ENCODE data around the gene MPND.
A peak's percentile ranks its signal among the peaks of the same experiment; 100 is the strongest.

MPND gene

GRCh38 chr19:4365791-4366665 lies 22.7 kb downstream of the MPND start:
- no peak overlapping the region for H3K9ac ChIP-seq (ENCODE audit: low read depth in 1 of 2, low read length in 2 of 2)
- H3K4me1 ChIP-seq (ENCODE audit: control insufficient read depth in 2 of 2, insufficient read depth in 2 of 2, low read length in 2 of 2): peaks cover 22 to 32% of the 10 kb centered on the region in 2 donors

GRCh38 chr19:4366666-4367335 lies 23.4 kb downstream of the MPND start:
- Histone ChIP-seq H3K4me3 (ENCODE audit: low read length in 2 of 2) (no peak overlapping the region), H3K36me3 (ENCODE audit: control insufficient read depth in 2 of 2, insufficient read depth in 2 of 2, low read length in 2 of 2) (peaks cover 25 to 28% of the 10 kb centered on the region in 2 donors), H3K27ac (ENCODE audit: low read depth in 2 of 2, low read length in 2 of 2) (no peak overlapping the region)

More at GRCh38 chr19:4365791-4366665, 22.7 kb downstream of the MPND start:
- no peaks in the 10 kb centered on the region for H3K9me3 ChIP-seq (ENCODE audit: control insufficient read depth in 2 of 2, low read length in 2 of 2)
- no peak overlapping the region for H3K27ac ChIP-seq (ENCODE audit: low read depth in 2 of 2, low read length in 2 of 2)
- H3K36me3 ChIP-seq (ENCODE audit: control insufficient read depth in 2 of 2, insufficient read depth in 2 of 2, low read length in 2 of 2): peaks cover 27 to 29% of the 10 kb centered on the region in 2 donors
- H3K4me3 ChIP-seq (ENCODE audit: low read length in 2 of 2): no peak overlapping the region
- H3K27me3 ChIP-seq (ENCODE audit: control insufficient read depth in 2 of 2, insufficient read depth in 2 of 2, low read length in 2 of 2): no peaks in the 10 kb centered on the region

GRCh38 chr19:4367336-4367723 lies 24.0 kb downstream of the MPND start:
- no peaks in the 10 kb centered on the region for H3K9me3 ChIP-seq (ENCODE audit: control insufficient read depth in 2 of 2, low read length in 2 of 2)
- H3K4me3 ChIP-seq (ENCODE audit: low read length in 2 of 2): no peak overlapping the region
- H3K36me3 ChIP-seq (ENCODE audit: control insufficient read depth in 2 of 2, insufficient read depth in 2 of 2, low read length in 2 of 2): peaks cover 21 to 22% of the 10 kb centered on the region in 2 donors
- H3K27me3 ChIP-seq (ENCODE audit: control insufficient read depth in 2 of 2, insufficient read depth in 2 of 2, low read length in 2 of 2): no peaks in the 10 kb centered on the region
- peaks cover 23 to 34% of the 10 kb centered on the region in 2 donors for H3K4me1 ChIP-seq (ENCODE audit: control insufficient read depth in 2 of 2, insufficient read depth in 2 of 2, low read length in 2 of 2)
- H3K27ac ChIP-seq (ENCODE audit: low read depth in 2 of 2, low read length in 2 of 2): no peak overlapping the region
- H3K9ac ChIP-seq (ENCODE audit: low read depth in 1 of 2, low read length in 2 of 2): no peak overlapping the region

More at GRCh38 chr19:4366666-4367335, 23.4 kb downstream of the MPND start:
- Histone ChIP-seq H3K9ac (ENCODE audit: low read depth in 1 of 2, low read length in 2 of 2) (no peak overlapping the region), H3K9me3 (ENCODE audit: control insufficient read depth in 2 of 2, low read length in 2 of 2) (no peaks in the 10 kb centered on the region), H3K27me3 (ENCODE audit: control insufficient read depth in 2 of 2, insufficient read depth in 2 of 2, low read length in 2 of 2) (no peaks in the 10 kb centered on the region), H3K4me1 (ENCODE audit: control insufficient read depth in 2 of 2, insufficient read depth in 2 of 2, low read length in 2 of 2) (peaks cover 23 to 34% of the 10 kb centered on the region in 2 donors)

- Histone ChIP-seq H3K4me1 (ENCODE audit: control insufficient read depth in 2 of 2, insufficient read depth in 2 of 2, low read length in 2 of 2) (peaks cover 23 to 37% of the 10 kb centered on the region in 2 donors), H3K27me3 (ENCODE audit: control insufficient read depth in 2 of 2, insufficient read depth in 2 of 2, low read length in 2 of 2) (no peaks in the 10 kb centered on the region), H3K27ac (ENCODE audit: low read depth in 2 of 2, low read length in 2 of 2) (peak overlapping the region in 1 of 2 donors; percentile 28), H3K9me3 (ENCODE audit: control insufficient read depth in 2 of 2, low read length in 2 of 2) (no peaks in the 10 kb centered on the region), H3K9ac (ENCODE audit: low read depth in 1 of 2, low read length in 2 of 2) (no peak overlapping the region), H3K36me3 (ENCODE audit: control insufficient read depth in 2 of 2, insufficient read depth in 2 of 2, low read length in 2 of 2) (peaks cover 18 to 19% of the 10 kb centered on the region in 2 donors), H3K4me3 (ENCODE audit: low read length in 2 of 2) (no peak overlapping the region)
Measured at GRCh38 chr19:4367781-4368127, 24.4 kb downstream of the MPND start.

- Histone ChIP-seq H3K9ac (ENCODE audit: low read depth in 1 of 2, low read length in 2 of 2) (no peak overlapping the region), H3K4me1 (ENCODE audit: control insufficient read depth in 2 of 2, insufficient read depth in 2 of 2, low read length in 2 of 2) (peaks cover 23 to 37% of the 10 kb centered on the region in 2 donors)
Measured at GRCh38 chr19:4368128-4368820, 24.9 kb downstream of the MPND start.

GRCh38 chr19:4369109-4369887 lies 25.9 kb downstream of the MPND start:
- H3K4me1 ChIP-seq (ENCODE audit: control insufficient read depth in 2 of 2, insufficient read depth in 2 of 2, low read length in 2 of 2): peaks cover 30 to 44% of the 10 kb centered on the region in 2 donors
- H3K36me3 ChIP-seq (ENCODE audit: control insufficient read depth in 2 of 2, insufficient read depth in 2 of 2, low read length in 2 of 2): peaks cover 6 to 7% of the 10 kb centered on the region in 2 donors
- peak overlapping the region; percentile 32 to 62 for H3K9ac ChIP-seq (ENCODE audit: low read depth in 1 of 2, low read length in 2 of 2)
- peak overlapping the region; percentile 73 to 83 for H3K27ac ChIP-seq (ENCODE audit: low read depth in 2 of 2, low read length in 2 of 2)
- H3K4me3 ChIP-seq (ENCODE audit: low read length in 2 of 2): peak overlapping the region; percentile 52
- no peaks in the 10 kb centered on the region for H3K27me3 ChIP-seq (ENCODE audit: control insufficient read depth in 2 of 2, insufficient read depth in 2 of 2, low read length in 2 of 2)
- no peaks in the 10 kb centered on the region for H3K9me3 ChIP-seq (ENCODE audit: control insufficient read depth in 2 of 2, low read length in 2 of 2)

More at GRCh38 chr19:4368128-4368820, 24.9 kb downstream of the MPND start:
- Histone ChIP-seq H3K27me3 (ENCODE audit: control insufficient read depth in 2 of 2, insufficient read depth in 2 of 2, low read length in 2 of 2) (no peaks in the 10 kb centered on the region), H3K9me3 (ENCODE audit: control insufficient read depth in 2 of 2, low read length in 2 of 2) (no peaks in the 10 kb centered on the region), H3K27ac (ENCODE audit: low read depth in 2 of 2, low read length in 2 of 2) (peak overlapping the region in 1 of 2 donors; percentile 28), H3K36me3 (ENCODE audit: control insufficient read depth in 2 of 2, insufficient read depth in 2 of 2, low read length in 2 of 2) (peaks cover 14% of the 10 kb centered on the region in 2 donors), H3K4me3 (ENCODE audit: low read length in 2 of 2) (no peak overlapping the region)

- Histone ChIP-seq H3K4me3 (ENCODE audit: low read length in 2 of 2) (peak overlapping the region; percentile 52), H3K27ac (ENCODE audit: low read depth in 2 of 2, low read length in 2 of 2) (peak overlapping the region; percentile 73 to 83), H3K9ac (ENCODE audit: low read depth in 1 of 2, low read length in 2 of 2) (peak overlapping the region; percentile 24 to 62), H3K9me3 (ENCODE audit: control insufficient read depth in 2 of 2, low read length in 2 of 2) (no peaks in the 10 kb centered on the region), H3K36me3 (ENCODE audit: control insufficient read depth in 2 of 2, insufficient read depth in 2 of 2, low read length in 2 of 2) (peaks cover 6 to 7% of the 10 kb centered on the region in 2 donors), H3K4me1 (ENCODE audit: control insufficient read depth in 2 of 2, insufficient read depth in 2 of 2, low read length in 2 of 2) (peaks cover 36 to 50% of the 10 kb centered on the region in 2 donors), H3K27me3 (ENCODE audit: control insufficient read depth in 2 of 2, insufficient read depth in 2 of 2, low read length in 2 of 2) (no peaks in the 10 kb centered on the region)
Measured at GRCh38 chr19:4369888-4370260, 26.5 kb downstream of the MPND start.

GRCh38 chr19:4370418-4371041 lies 27.2 kb downstream of the MPND start:
- Histone ChIP-seq H3K4me3 (ENCODE audit: low read length in 2 of 2) (peak overlapping the region; percentile 52), H3K9me3 (ENCODE audit: control insufficient read depth in 2 of 2, low read length in 2 of 2) (no peaks in the 10 kb centered on the region), H3K27ac (ENCODE audit: low read depth in 2 of 2, low read length in 2 of 2) (peak overlapping the region in 1 of 2 donors; percentile 83), H3K36me3 (ENCODE audit: control insufficient read depth in 2 of 2, insufficient read depth in 2 of 2, low read length in 2 of 2) (peaks cover 5 to 7% of the 10 kb centered on the region in 2 donors), H3K4me1 (ENCODE audit: control insufficient read depth in 2 of 2, insufficient read depth in 2 of 2, low read length in 2 of 2) (peaks cover 42 to 54% of the 10 kb centered on the region in 2 donors), H3K9ac (ENCODE audit: low read depth in 1 of 2, low read length in 2 of 2) (peak overlapping the region in 1 of 2 donors; percentile 24), H3K27me3 (ENCODE audit: control insufficient read depth in 2 of 2, insufficient read depth in 2 of 2, low read length in 2 of 2) (no peaks in the 10 kb centered on the region)
